Right ventricle myocardium superior (tissue), 1 donor: Measurements from ENCODE around the gene DNMT1. TPM values are rescaled to one million over a fixed set of nuclear protein-coding genes. Genes with fewer than 3 reads are reported as not detected.
"Not testable (repeated sequence)": the region's sequence is repeated elsewhere in the genome, so short reads cannot be mapped to it uniquely, and the experiment has no call there.

Experiments
- ATAC-seq: fragments of 200-7000 bp; cut with Tn5 transposase; one replicate; pipeline ENCODE4 v1.9.1; 2020; ENCODE audit warnings: mild to moderate bottlenecking; ENCODE audit not compliant: poor library complexity
- DNase-seq: peaks from one replicate; pipeline ENCODE4 v3.0.0-alpha.2; 2020
- intact Hi-C: fragments of 100-400 bp; cut with DNase I; formaldehyde crosslinking; loops from one replicate; pipeline ENCODE4 v1.11.2; 2022
- total RNA-seq: library from RNA; stranded (reverse); fragmentation: NEBNext Ultra II Directional; extraction: Animal tissue kit (Norgen Biotek cat#: 25700); gene quantifications from one replicate; pipeline ENCODE4 v1.2.1, GENCODE V29; 2021
- donor health status: DM: no; HTN: yes; CAD: no; lungs with severe emphysema.

The DNMT1 gene
- total RNA-seq, 1 donor from 2014 or later = 22.7 TPM

DNA sequence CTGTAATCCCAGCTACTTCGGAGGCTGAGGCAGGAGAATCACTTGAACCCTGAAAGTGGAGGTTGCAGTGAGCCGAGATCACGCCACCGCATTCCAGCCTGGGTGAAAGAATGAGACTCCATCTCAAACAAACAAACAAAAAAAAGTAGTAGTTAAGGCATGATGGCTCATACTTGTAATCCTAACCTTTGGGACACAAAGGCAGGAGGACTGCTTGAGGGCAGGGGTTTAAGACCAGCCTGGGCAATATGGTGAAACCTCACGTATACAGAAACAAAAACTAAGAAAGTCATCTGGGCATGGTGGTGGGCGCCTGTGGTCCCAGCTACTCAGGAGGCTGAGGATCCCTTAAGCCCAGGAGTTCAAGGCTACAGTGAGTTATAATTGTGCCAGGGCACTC lies 1.8 kb downstream of the DNMT1 start:
- no peak for ATAC-seq
- DNase-seq = no peak
- intact Hi-C loops = no loop called here

DNA sequence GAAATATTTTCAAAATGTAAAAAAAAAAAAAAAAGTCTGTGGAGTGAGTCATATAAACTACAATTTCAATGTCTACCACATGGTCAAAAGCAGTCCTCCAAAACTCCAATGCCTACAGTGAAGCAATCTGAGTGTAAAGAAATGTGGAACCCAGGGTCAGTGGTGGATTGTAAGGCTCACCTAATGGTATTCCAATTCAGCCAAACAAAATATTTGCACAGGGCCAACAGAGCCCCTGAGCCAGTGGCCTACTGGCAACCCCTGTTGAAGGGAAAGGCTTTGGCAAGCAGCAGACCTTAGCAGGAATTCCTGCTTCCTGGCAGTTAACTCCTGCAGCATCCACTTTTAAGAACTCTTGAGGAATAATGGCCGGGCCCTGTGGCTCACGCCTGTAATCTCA lies 3.4 kb downstream of the DNMT1 start:
- DNase-seq (no peak), ATAC-seq (no peak)
- intact Hi-C loops = no loop called here

DNA sequence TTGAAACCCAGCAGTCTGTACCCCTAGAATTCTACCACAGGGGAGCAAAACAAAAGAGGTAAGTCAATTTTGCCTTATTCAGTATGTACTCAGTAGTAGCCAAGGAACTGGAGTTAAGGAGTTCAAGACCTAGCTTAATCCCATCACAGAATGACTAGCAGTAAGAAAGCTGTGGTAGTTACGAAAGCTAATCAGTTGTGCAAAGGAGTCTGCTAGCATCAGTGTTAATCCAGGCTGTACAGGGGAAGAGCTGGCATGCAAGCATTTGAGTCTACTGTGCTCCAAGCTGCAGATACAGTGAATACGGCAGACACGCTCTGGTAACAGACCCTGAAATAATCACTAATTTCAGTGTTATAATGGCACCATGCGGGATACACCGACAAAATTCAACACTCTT lies 4.7 kb downstream of the DNMT1 start:
- no peak for DNase-seq
- intact Hi-C loops = no loop called here
- ATAC-seq = no peak

DNA sequence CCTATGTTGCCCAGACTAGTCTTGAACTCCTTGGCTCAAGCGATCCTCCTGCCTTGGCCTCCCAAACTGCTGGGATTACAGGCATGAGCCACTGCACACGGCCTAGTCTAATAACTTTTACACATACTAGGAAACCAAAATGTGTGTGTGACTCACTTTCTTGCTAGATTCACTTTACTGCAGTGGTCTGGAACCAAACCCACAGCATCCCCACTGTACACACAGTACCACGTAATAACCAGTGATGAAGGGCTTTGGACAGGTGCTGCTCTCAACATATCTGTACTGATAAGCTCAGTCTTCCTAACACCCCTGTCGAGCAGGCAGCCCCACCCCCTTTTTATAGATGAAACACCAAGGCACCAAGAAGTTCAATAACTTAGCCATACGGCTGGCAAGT lies 5.1 kb downstream of the DNMT1 start:
- intact Hi-C loops = loop anchor here (10.0 kb wide), 1 partner anchor 65 kb away; no protein-coding TSS in a partner anchor
- DNase-seq (no peak), ATAC-seq (no peak)

- intact Hi-C loops = loop anchor here (10.0 kb wide), 1 partner anchor 63 kb away; no protein-coding TSS in a partner anchor
- ATAC-seq = no peak
Measured at GRCh38 chr19:10187315-10187714, 7.4 kb downstream of the DNMT1 start.

DNA sequence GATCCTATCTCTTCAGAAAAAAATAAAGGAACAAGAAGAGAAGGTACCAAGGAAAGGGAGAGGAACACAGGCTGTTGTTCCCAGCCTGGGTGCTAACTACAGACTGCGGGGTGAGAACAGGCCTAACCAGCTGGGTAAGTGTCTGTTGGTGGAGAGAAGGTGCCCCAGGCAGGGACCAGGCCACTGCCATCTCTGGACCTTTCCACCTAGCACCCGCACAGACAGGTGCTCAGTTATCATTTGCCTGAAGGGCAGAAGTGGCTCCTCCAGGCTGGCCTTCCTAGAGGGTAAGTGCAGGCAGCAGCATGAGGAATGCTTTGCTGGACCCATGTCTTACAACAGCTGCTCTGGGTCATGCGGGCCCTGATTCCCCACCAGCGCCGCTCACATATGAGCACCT lies 10.1 kb downstream of the DNMT1 start:
- intact Hi-C loops = loop anchor here (10.0 kb wide), 1 partner anchor 60 kb away; no protein-coding TSS in a partner anchor
- DNase-seq = no peak
- no peak for ATAC-seq

More at GRCh38 chr19:10187315-10187714, 7.4 kb downstream of the DNMT1 start:
- DNase-seq = no peak

- intact Hi-C loops = loop anchor here (10.0 kb wide), 1 partner anchor 59 kb away; no protein-coding TSS in a partner anchor
- DNase-seq = no peak
- no peak for ATAC-seq
Measured at GRCh38 chr19:10183926-10184325, 10.8 kb downstream of the DNMT1 start.

- DNase-seq (no peak), ATAC-seq (no peak)
- intact Hi-C loops = loop anchor here (10.0 kb wide), 1 partner anchor 58 kb away; no protein-coding TSS in a partner anchor
Measured at GRCh38 chr19:10182847-10183246, 11.9 kb downstream of the DNMT1 start.

GRCh38 chr19:10182076-10182475 lies 12.7 kb downstream of the DNMT1 start:
- no peak for DNase-seq
- ATAC-seq = no peak
- intact Hi-C loops = loop anchor here (10.0 kb wide), 1 partner anchor 57 kb away; no protein-coding TSS in a partner anchor

DNA sequence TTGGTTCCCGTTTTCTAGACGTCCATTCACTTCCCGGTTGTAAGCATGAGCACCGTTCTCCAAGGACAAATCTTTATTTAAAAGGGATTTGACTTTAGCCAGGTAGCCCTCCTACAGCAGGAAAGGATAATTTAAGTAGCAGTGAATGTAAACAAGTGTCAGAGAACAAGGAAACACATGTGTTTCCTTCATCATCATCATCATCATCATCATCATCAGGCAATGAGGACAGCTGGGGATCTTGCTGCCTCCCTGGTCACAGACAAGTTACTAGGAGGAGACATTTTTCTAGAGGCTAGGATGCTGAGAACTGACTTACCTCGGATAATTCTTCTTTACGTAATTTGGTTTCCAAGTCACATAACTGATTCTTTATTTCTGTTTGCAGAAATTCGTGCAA lies 14.3 kb downstream of the DNMT1 start:
- DNase-seq = no peak
- no peak for ATAC-seq
- intact Hi-C loops = loop anchor here (10.0 kb wide), 1 partner anchor 56 kb away; no protein-coding TSS in a partner anchor

DNA sequence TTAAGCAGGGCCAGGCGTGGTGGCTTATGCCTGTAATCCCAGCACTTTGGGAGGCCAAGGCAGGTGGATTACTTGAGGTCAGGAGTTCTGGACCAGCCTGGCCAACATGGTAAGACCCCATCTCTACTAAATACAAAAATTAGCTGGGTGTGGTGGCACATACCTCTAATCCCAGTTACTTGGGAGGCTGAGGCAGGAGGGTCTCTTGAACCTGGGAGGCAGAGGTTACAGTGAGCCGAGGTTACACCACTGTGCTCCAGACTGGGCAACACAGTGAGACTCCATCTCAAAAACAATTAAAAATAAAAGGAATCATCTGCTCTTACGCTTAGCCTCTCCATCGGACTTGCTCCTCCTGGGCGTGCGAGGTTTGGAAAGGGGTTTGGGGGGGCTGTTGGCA lies 14.7 kb downstream of the DNMT1 start:
- ATAC-seq, DNase-seq: not testable (repeated sequence)
- intact Hi-C loops = loop anchor here (10.0 kb wide), 1 partner anchor 55 kb away; no protein-coding TSS in a partner anchor

DNA sequence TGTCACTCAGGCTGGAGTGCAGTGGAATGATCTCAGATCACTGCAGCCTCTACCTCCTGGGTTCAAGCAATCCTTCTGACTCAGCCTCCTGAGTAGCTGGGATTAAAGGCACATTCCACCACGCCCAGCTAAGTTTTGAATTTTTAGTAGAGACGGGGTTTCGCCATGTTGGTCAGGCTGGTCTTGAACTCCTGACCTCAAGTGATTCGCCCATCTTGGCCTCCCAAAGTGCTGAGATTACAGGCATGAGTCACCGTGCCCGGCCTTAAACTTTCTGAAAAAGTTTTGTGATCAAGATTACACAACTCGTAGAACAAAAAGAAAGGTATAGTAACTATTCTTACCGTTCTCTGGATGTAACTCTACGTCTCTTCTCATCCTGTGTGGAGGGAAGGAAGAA lies 21.2 kb downstream of the DNMT1 start:
- intact Hi-C loops = no loop called here
- DNase-seq (no peak), ATAC-seq (no peak)

DNA sequence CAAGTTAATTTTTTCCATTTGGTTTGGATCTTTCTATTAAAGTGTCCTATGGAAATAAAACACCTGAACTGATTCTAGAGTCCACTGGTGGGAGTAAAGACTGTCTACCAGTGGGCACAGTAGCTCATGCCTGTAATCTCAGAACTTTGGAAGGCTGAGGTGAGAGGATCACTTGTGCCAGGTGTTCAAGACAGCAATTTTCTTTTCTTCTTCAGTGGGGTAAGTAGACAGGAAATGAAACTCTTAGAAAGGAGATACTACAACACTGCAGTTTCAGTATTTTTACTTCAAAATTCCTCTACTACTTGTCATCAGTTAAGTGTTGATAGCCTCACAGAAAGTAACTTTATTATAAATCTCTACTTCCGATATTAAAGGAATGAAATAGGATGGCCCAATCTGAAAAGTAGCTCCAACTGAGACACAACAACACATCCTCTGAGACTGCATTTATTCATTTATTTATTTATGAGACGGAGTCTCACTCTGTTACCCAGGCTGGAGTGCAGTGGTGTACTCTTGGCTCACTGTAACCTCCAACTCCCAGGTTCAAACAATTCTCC lies 26.3 kb downstream of the DNMT1 start:
- DNase-seq (no peak), ATAC-seq (no peak)
- intact Hi-C loops = no loop called here

DNA sequence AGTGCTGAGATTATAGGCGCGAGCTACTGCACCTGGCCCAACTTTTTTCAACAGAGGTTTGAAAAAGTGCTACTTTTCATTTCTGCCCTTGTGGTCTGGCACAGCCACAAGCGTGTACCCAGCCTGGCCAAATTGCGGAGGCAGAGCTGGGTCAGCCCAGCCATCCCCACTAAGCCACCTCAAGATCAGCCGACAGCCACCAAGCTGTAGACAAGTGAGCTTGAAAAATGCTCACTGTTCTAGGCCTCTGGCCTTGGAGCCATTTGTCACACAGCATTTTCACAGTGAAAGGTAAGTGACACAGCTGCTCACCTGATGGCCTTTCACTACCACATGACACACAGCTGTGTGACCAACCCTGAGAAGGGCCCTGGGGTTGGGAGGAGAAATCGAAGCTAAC lies 27.3 kb downstream of the DNMT1 start:
- ATAC-seq (no peak), DNase-seq (no peak)
- intact Hi-C loops = no loop called here

DNA sequence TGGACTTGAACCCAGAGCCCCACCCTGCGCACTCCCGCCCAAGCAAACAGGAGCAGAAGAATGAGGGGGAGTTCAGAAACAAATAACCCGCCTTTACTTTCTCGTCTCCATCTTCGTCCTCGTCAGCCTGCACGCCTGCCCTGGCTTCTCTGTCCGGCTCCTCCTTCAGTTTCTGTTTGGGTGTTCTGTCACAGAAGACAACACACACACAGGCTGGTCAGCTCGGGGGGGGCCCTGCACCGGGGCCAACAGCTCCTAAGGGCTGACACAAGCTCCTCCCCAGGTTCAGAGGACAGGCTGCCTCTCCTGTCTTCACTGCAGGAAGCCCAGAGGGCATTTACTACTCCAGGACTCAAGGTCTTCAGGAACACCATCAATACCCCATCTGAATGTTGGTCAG lies 28.3 kb downstream of the DNMT1 start:
- ATAC-seq, DNase-seq, intact Hi-C loops: not testable (repeated sequence)

DNA sequence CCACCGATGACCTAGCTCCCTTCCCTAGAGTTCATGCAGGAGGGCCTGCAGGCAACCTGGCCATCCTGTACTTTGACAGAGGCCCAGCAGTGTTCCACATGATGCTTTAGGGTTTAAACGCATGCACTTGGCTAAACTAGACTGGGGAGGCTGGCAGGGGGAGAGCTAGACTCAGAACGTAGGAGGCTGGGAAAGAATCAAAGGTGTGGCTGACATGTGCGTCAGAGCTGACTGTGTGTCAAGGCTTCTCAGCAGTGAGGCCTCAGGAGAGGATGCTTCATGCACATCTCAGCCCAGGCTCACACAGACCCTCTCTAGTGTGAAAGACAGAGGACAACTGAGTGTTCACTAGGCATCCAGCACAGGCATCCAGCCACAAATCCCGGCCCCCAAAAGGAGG lies 28.7 kb downstream of the DNMT1 start:
- ATAC-seq (no peak), DNase-seq (no peak)
- intact Hi-C loops = no loop called here

DNA sequence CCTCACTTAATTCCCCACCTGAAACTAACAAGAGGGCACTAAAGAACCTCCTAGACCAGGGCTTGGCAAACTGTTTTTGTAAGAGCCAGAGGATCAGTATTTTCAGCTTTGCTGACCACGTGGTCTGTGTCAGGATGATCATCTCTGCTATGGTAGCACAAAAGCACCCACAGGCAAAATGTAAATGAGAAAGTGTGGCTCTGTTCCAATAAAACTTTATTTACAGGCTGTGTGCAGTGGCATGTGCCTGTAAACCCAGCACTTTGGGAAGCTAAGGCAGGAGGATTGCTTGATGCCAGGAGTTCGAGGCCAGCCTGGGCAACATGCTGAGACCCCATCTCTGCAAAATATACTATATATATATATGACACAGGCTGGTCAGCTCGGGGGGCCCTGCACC lies 31.2 kb downstream of the DNMT1 start:
- intact Hi-C loops = no loop called here
- no peak for DNase-seq
- no peak for ATAC-seq

DNA sequence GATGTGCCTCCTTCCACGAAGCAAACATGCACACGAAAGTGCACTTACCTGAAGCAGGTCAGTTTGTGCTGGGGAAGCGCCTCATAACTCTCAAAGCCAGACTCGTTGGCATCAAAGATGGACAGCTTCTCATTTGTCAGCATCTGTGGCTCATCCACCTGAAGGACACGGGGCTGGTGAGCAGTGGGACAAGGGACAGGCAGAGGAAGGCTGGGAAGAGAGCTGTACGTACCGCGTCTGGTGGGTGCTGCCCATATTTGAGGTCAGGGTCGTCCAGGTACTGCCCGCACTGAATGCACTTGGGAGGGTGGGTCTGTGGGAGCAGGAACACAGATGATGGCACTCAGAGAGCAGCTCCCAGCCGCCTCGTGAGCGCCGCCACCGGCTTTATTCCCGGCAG lies 35.1 kb downstream of the DNMT1 start:
- no peak for ATAC-seq
- DNase-seq = no peak
- intact Hi-C loops = no loop called here

- ATAC-seq = no peak
- intact Hi-C loops = no loop called here
- DNase-seq = no peak
Measured at GRCh38 chr19:10158485-10158884, 36.3 kb downstream of the DNMT1 start.

- intact Hi-C loops = no loop called here
- ATAC-seq (no peak), DNase-seq (no peak)
Measured at GRCh38 chr19:10158071-10158470, 36.7 kb downstream of the DNMT1 start.

DNA sequence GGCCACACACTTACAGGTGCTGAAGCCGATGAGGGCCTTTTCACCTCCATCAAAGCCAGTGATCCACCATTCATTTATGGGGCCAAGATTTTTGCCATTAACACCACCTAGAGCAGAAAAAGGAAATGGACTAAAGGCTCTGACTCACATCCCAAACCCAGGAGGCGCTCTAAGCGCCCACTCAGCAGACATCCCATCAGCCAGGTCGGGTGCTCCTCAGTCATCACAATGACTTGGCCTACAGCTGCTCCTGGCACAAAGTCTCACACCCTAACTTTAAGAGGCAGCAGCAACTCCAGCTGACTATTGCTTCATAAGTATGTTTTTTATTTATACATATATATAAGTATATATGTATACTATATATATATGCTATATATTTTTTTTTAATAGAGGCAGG lies 38.9 kb downstream of the DNMT1 start:
- ATAC-seq (no peak), DNase-seq (no peak)
- intact Hi-C loops = no loop called here
